A549 (cell line): Measurements from ENCODE around the gene MXD4. TPM values are rescaled to one million over a fixed set of nuclear protein-coding genes. Genes with fewer than 3 reads are reported as not detected.

Source experiments
- ATAC-seq, 2 experiments: fragments of 200-7000 bp in 1 of 2; fragments of >200 bp in 1 of 2; cut with Nextera tagmentation in 1 of 2; cut with Tn5 transposase in 1 of 2; 3 replicates each; pipeline versions ENCODE4 v1.8.0 to v1.9.1; 2018 to 2020; ENCODE audit warnings: mild to moderate bottlenecking in 1 of 2, moderate library complexity in 1 of 2
- CTCF ChIA-PET: fragments of 300-600 bp; sonication (Branson Sonifier 250); formaldehyde crosslinking; extraction: SDS; loops from one replicate; lab custom pipeline; 2021; ENCODE audit warnings: antibody characterized with exemption, inconsistent platforms; lab: Yijun Ruan, JAX
- POLR2A ChIA-PET: fragments of 350-600 bp; formaldehyde crosslinking; extraction: SDS; loops from one replicate; lab custom pipeline; 2021; ENCODE audit warnings: antibody characterized with exemption, inconsistent platforms; lab: Yijun Ruan, JAX
- DNase-seq, 2 experiments: peaks; one replicate each; pipeline versions ENCODE4 v3.0.0 to v3.0.0-alpha.2; 2011 to 2016; ENCODE audit warnings: low read depth in 1 of 2, low spot score in 1 of 2
- FAIRE-seq: peaks from 2 replicates; lab custom pipeline; 2011; peaks lifted over from hg19 to GRCh38; lab: Jason Lieb, UNC
- H3K27ac ChIP-seq, 2 experiments: fragments of >200 bp; sonication (Bioruptor Twin); formaldehyde crosslinking; 3 replicates each; pipeline ENCODE4 v1.5.1; 2016 to 2017
- H3K4me1 ChIP-seq: fragments of >200 bp; sonication (Bioruptor Twin); formaldehyde crosslinking; 3 replicates; pipeline ENCODE4 v1.6.1; 2016
- H3K4me2 ChIP-seq: fragments of >200 bp; sonication (Bioruptor Twin); formaldehyde crosslinking; 3 replicates; pipeline ENCODE4 v1.6.1; 2016
- H3K4me3 ChIP-seq: fragments of >200 bp; sonication (Bioruptor Twin); formaldehyde crosslinking; 3 replicates; pipeline ENCODE4 v1.5.1; 2016
- H3K9me3 ChIP-seq: fragments of >200 bp; sonication (Bioruptor Twin); formaldehyde crosslinking; 3 replicates; pipeline ENCODE4 v1.6.1; 2016
- CBX8 ChIP-seq: fragments of 200-600 bp; sonication (generic); IDR thresholded peaks from 2 replicates; pipeline ENCODE4 v1.6.1; 2016
- CHD2 ChIP-seq: fragments of 150-350 bp; IDR thresholded peaks from 2 replicates; pipeline ENCODE4 v1.6.1; 2014; ENCODE audit warnings: low read length; ENCODE audit not compliant: partially characterized antibody
- EHMT2 ChIP-seq: fragments of 200-600 bp; sonication (generic); IDR thresholded peaks from 2 replicates; pipeline ENCODE4 v1.6.1; 2016; ENCODE audit warnings: antibody characterized with exemption, low read depth, mild to moderate bottlenecking, moderate library complexity
- FOXS1 ChIP-seq: fragments of 250-450 bp; sonication (Bioruptor Pico); IDR thresholded peaks from 2 replicates; pipeline ENCODE4 v1.5.0; 2020; ENCODE audit warnings: mild to moderate bottlenecking, moderate library complexity
- HEYL ChIP-seq: fragments of 250-450 bp; sonication (Bioruptor Pico); IDR thresholded peaks from 2 replicates; pipeline ENCODE4 v1.8.0; 2021; ENCODE audit warnings: mild to moderate bottlenecking, moderate library complexity
- HOXB13 ChIP-seq: fragments of 250-450 bp; sonication (Bioruptor Pico); IDR thresholded peaks from 2 replicates; pipeline ENCODE4 v1.5.0; 2020; ENCODE audit warnings: low read depth, mild to moderate bottlenecking, moderate library complexity
- KDM5A ChIP-seq: fragments of 200-600 bp; sonication (generic); IDR thresholded peaks from 2 replicates; pipeline ENCODE4 v1.6.1; 2016; ENCODE audit warnings: antibody characterized with exemption, mild to moderate bottlenecking
- MAZ ChIP-seq: fragments of 150-350 bp; IDR thresholded peaks from 2 replicates; pipeline ENCODE4 v1.6.1; 2014; ENCODE audit warnings: antibody characterized with exemption, low read depth, low read length, borderline replicate concordance
- NPAS2 ChIP-seq: fragments of 250-450 bp; sonication (Bioruptor Pico); IDR thresholded peaks from 2 replicates; pipeline ENCODE4 v1.8.0; 2022; ENCODE audit warnings: mild to moderate bottlenecking, moderate library complexity, borderline replicate concordance
- POLR2AphosphoS2 ChIP-seq: conservative IDR thresholded peaks from 2 replicates; pipeline ENCODE4 v1.6.1; 2012; ENCODE audit warnings: low read length, improper control_type of control experiment, inconsistent platforms
- RARB ChIP-seq: fragments of 250-450 bp; sonication (Bioruptor Pico); IDR thresholded peaks from 2 replicates; pipeline ENCODE4 v1.8.0; 2021; ENCODE audit warnings: mild to moderate bottlenecking, moderate library complexity
- RNF2 ChIP-seq: fragments of 200-600 bp; sonication (generic); IDR thresholded peaks from 2 replicates; pipeline ENCODE4 v1.6.1; 2016; ENCODE audit warnings: low read depth, mild to moderate bottlenecking, antibody characterized with exemption, moderate library complexity, borderline replicate concordance
- TFCP2L1 ChIP-seq: fragments of 250-450 bp; sonication (Bioruptor Pico); IDR thresholded peaks from 2 replicates; pipeline ENCODE4 v1.5.0; 2021; ENCODE audit warnings: mild to moderate bottlenecking
- TP53 ChIP-seq: fragments of 250-450 bp; sonication (Bioruptor Pico); IDR thresholded peaks from 2 replicates; pipeline ENCODE4 v1.5.0; 2021; ENCODE audit warnings: mild to moderate bottlenecking, moderate library complexity
- ZC3H11A ChIP-seq: fragments of 450-650 bp; IDR thresholded peaks from 2 replicates; pipeline ENCODE4 v1.6.1; 2014; ENCODE audit warnings: antibody characterized with exemption, mild to moderate bottlenecking
- ZFP36 ChIP-seq: fragments of 450-650 bp; IDR thresholded peaks from 2 replicates; pipeline ENCODE4 v1.6.1; 2014; ENCODE audit warnings: borderline replicate concordance; ENCODE audit not compliant: partially characterized antibody
- ZNF302 ChIP-seq: fragments of 250-450 bp; sonication (Bioruptor Pico); IDR thresholded peaks from 2 replicates; pipeline ENCODE4 v1.9.0; 2021; ENCODE audit warnings: inconsistent platforms, mild to moderate bottlenecking, moderate library complexity
- ZSCAN20 ChIP-seq: fragments of 250-450 bp; sonication (Bioruptor Pico); IDR thresholded peaks from 2 replicates; pipeline ENCODE4 v1.8.0; 2022; ENCODE audit warnings: mild to moderate bottlenecking, moderate library complexity
- WGBS: methylation state at CpG from one replicate; pipeline ENCODE4 v1.1.6; 2017; ENCODE audit errors: missing lambda C conversion rate; 5-methylcytosine and 5-hydroxymethylcytosine counted together
- polyA plus RNA-seq, 4 experiments: library from polyadenylated mRNA; depleted of rRNA in 3 of 4; stranded (reverse); fragments of >200 nt; fragmentation: RNase III in 1 of 4; extraction: RNeasy Plus Mini Kit Qiagen cat#74134 plus additional on column Dnase treatment in 1 of 4; gene quantifications; 2 replicates in 3 of 4; 3 replicates in 1 of 4; pipeline ENCODE4 v1.2.3, GENCODE V29; 2011 to 2017
- TF ChIP-seq, protein P1 (sequence below): fragments of 200-600 bp; sonication (generic); IDR thresholded peaks from 2 replicates; pipeline ENCODE4 v1.6.1; 2016; ENCODE audit warnings: antibody characterized with exemption, mild to moderate bottlenecking, moderate library complexity
- TF ChIP-seq, protein P2 (sequence below): fragments of 250-450 bp; sonication (Bioruptor Pico); IDR thresholded peaks from 2 replicates; pipeline ENCODE4 v1.5.0; 2020; ENCODE audit warnings: low read depth, mild to moderate bottlenecking, moderate library complexity
- TF ChIP-seq, protein P3 (sequence below): fragments of >200 bp; sonication (Bioruptor Twin); formaldehyde crosslinking; IDR thresholded peaks from 2 replicates; pipeline ENCODE4 v1.6.1; 2016
- TF ChIP-seq, protein P4 (sequence below): IDR thresholded peaks from 2 replicates; pipeline ENCODE4 v1.6.1; 2012
- TF ChIP-seq, protein P5 (sequence below): fragments of 150-350 bp; IDR thresholded peaks from 2 replicates; pipeline ENCODE4 v1.6.1; 2014; ENCODE audit warnings: low read depth, mild to moderate bottlenecking, low read length

Gene MXD4
- polyA plus RNA-seq, 2 of the 4 experiments (the other 2 are of a cell fraction): 10.8 to 18.5 TPM

DNA sequence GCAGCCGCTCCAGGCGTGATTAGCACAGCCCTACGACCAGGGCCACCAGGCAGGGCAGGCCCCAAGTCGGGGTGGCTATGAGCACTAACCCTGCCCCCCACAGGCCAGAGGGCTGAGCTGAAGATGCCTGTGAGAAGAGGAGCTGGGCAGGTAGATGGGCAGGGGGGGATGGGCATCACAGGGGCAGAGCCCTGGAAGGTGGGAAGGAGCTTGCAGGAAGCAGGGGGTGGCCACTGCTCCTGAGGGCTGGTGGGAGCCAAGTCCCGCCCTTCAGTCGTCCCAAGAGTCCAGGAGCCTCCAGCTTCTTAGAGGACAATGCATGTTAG lies 7.3 kb upstream of the MXD4 start:
- WGBS: 87% methylated on average over 2 of the region's 6 CpGs
- CTCF ChIA-PET: no interaction called here
- no peak for FAIRE-seq
- Histone ChIP-seq H3K27ac (no peak overlapping the region), H3K4me2 (no peak overlapping the region), H3K9me3 (no peaks in the 10 kb centered on the region), H3K4me1 (no peaks in the 10 kb centered on the region), H3K4me3 (no peak overlapping the region)
- POLR2A ChIA-PET: no interaction called here
- DNase-seq: no peak
- no peak; a peak in 1 of 6 replicates for ATAC-seq
- no peak for TF ChIP-seq ZNF302 (CRISPR knock-in tag)

DNA sequence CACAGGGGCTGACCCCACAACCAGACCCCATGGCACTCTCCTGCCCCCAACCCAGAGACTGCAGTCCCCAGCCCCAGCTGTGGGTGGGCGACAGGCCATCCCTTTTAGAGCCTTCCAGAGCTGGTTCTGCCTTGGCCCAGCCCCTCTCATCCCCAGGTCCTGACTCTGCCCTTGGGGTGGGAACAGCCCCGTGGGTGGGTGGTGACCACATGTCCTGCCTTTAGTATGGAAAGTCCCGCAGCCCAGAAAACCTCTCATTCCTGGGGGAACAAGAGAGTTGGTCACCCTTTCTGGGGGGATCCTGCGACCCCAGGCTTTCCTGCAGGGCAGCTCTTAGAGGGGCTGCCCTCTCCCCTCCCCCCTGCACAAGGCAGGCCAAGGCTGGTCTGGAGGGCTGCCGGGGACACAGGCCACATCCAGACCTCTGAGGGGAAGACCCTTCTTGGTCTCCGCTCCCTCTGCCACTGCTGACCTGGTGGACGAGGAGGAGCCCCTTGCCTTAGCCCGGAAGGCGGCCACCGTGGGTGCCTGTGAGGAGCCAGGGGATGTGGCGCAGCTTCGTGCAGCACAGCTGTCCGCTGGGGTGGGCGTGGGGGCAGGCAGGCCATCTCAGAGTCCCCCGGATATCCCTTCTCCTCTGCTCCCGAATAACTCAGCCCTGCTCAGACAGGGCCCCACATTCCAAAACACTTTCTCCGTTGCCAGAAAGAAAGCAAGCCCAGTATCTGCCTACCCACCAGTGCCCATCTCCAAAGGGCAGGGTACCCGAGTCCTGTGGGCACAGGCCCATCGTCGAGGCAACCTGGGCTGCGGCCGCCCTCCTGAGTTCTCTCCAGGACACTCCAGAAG lies 6.7 kb upstream of the MXD4 start:
- WGBS: 72% methylated on average over 12 of the region's 22 CpGs
- ChIA-PET CTCF (no interaction called here), POLR2A (no interaction called here)
- TF ChIP-seq, protein P1, sequence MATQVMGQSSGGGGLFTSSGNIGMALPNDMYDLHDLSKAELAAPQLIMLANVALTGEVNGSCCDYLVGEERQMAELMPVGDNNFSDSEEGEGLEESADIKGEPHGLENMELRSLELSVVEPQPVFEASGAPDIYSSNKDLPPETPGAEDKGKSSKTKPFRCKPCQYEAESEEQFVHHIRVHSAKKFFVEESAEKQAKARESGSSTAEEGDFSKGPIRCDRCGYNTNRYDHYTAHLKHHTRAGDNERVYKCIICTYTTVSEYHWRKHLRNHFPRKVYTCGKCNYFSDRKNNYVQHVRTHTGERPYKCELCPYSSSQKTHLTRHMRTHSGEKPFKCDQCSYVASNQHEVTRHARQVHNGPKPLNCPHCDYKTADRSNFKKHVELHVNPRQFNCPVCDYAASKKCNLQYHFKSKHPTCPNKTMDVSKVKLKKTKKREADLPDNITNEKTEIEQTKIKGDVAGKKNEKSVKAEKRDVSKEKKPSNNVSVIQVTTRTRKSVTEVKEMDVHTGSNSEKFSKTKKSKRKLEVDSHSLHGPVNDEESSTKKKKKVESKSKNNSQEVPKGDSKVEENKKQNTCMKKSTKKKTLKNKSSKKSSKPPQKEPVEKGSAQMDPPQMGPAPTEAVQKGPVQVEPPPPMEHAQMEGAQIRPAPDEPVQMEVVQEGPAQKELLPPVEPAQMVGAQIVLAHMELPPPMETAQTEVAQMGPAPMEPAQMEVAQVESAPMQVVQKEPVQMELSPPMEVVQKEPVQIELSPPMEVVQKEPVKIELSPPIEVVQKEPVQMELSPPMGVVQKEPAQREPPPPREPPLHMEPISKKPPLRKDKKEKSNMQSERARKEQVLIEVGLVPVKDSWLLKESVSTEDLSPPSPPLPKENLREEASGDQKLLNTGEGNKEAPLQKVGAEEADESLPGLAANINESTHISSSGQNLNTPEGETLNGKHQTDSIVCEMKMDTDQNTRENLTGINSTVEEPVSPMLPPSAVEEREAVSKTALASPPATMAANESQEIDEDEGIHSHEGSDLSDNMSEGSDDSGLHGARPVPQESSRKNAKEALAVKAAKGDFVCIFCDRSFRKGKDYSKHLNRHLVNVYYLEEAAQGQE: no peak
- TF ChIP-seq RARB (CRISPR knock-in tag) (no peak), RNF2 (no peak), TFCP2L1 (CRISPR knock-in tag) (no peak), MAZ (no peak)
- H3K4me1 ChIP-seq: no peaks in the 10 kb centered on the region
- no peaks in the 10 kb centered on the region for H3K9me3 ChIP-seq
- DNase-seq (no peak), FAIRE-seq (no peak), ATAC-seq (no peak)
- no peak overlapping the region for H3K4me2 ChIP-seq
- H3K4me3 ChIP-seq: no peak overlapping the region
- no peak overlapping the region for H3K27ac ChIP-seq

DNA sequence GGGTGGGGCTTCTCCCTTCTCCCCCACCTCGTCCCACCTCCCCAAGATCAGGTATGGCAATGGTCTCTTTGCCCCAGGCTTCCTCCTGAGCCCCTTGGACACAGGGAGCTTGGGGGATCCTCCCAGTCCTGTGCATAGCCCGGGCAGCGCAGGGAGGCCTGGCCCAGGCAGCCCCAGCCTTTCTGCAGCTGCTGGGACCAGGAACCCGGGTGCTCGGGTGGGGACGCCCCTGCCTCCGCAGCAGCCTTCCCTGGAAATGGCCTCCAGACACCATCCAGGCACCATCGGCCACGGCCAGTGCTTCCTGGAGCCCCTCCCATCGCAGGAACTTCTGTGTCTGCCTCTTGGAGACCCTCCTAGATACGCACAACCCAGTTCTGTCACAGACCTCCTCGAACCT lies 5.9 kb upstream of the MXD4 start:
- no peaks in the 10 kb centered on the region for H3K4me1 ChIP-seq
- no peak for FAIRE-seq

More for the DNA sequence above, 5.9 kb upstream of the MXD4 start:
- Histone ChIP-seq H3K4me2 (no peak overlapping the region), H3K27ac (no peak overlapping the region), H3K4me3 (no peak overlapping the region), H3K9me3 (no peaks in the 10 kb centered on the region)
- ChIA-PET POLR2A (no interaction called here), CTCF (no interaction called here)
- WGBS: 78% methylated on average over 6 of the region's 12 CpGs
- no peak for TF ChIP-seq POLR2AphosphoS2
- no peak for TF ChIP-seq FOXS1 (CRISPR knock-in tag)
- no peak for TF ChIP-seq EHMT2
- no peak for TF ChIP-seq HOXB13 (CRISPR knock-in tag)
- TF ChIP-seq ZSCAN20 (CRISPR knock-in tag): no peak
- no peak for TF ChIP-seq MAZ
- TF ChIP-seq ZFP36: no peak
- TF ChIP-seq CBX8: no peak
- TF ChIP-seq, protein P2, sequence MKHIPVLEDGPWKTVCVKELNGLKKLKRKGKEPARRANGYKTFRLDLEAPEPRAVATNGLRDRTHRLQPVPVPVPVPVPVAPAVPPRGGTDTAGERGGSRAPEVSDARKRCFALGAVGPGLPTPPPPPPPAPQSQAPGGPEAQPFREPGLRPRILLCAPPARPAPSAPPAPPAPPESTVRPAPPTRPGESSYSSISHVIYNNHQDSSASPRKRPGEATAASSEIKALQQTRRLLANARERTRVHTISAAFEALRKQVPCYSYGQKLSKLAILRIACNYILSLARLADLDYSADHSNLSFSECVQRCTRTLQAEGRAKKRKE (CRISPR knock-in tag): no peak
- TF ChIP-seq, protein P3, sequence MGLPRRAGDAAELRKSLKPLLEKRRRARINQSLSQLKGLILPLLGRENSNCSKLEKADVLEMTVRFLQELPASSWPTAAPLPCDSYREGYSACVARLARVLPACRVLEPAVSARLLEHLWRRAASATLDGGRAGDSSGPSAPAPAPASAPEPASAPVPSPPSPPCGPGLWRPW: no peak
- TF ChIP-seq, protein P4, sequence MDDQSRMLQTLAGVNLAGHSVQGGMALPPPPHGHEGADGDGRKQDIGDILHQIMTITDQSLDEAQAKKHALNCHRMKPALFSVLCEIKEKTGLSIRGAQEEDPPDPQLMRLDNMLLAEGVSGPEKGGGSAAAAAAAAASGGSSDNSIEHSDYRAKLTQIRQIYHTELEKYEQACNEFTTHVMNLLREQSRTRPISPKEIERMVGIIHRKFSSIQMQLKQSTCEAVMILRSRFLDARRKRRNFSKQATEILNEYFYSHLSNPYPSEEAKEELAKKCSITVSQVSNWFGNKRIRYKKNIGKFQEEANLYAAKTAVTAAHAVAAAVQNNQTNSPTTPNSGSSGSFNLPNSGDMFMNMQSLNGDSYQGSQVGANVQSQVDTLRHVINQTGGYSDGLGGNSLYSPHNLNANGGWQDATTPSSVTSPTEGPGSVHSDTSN: no peak
- TF ChIP-seq HEYL (CRISPR knock-in tag): no peak
- no peak for TF ChIP-seq NPAS2 (CRISPR knock-in tag)
- TF ChIP-seq RARB (CRISPR knock-in tag): no peak
- TF ChIP-seq ZNF302 (CRISPR knock-in tag): no peak
- TF ChIP-seq, protein P5, sequence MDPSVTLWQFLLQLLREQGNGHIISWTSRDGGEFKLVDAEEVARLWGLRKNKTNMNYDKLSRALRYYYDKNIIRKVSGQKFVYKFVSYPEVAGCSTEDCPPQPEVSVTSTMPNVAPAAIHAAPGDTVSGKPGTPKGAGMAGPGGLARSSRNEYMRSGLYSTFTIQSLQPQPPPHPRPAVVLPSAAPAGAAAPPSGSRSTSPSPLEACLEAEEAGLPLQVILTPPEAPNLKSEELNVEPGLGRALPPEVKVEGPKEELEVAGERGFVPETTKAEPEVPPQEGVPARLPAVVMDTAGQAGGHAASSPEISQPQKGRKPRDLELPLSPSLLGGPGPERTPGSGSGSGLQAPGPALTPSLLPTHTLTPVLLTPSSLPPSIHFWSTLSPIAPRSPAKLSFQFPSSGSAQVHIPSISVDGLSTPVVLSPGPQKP: no peak
- no peak for TF ChIP-seq TP53 (CRISPR knock-in tag)
- no peak for TF ChIP-seq ZC3H11A
- TF ChIP-seq CHD2: no peak
- no peak for TF ChIP-seq KDM5A
- DNase-seq (no peak), ATAC-seq (no peak)
